ENCODE data around the gene RAB35. TPM values are rescaled to one million over a fixed set of nuclear protein-coding genes. Genes with fewer than 3 reads are reported as not detected.

Gene RAB35
- total RNA-seq, 4 donors from 2014 or later: 17.5 to 28.2 (median 21.9) TPM

GRCh38 chr12:120062976-120063579 is 53.5 kb downstream of the RAB35 start:
- no peak for TF ChIP-seq CTCF (IDR thresholded peaks at IDR 0.05; ENCODE audit: low read depth)

- TF ChIP-seq CTCF (IDR thresholded peaks at IDR 0.05; ENCODE audit: low read depth): no peak
Observed at GRCh38 chr12:120061575-120062214, 54.9 kb downstream of the RAB35 start.

- no peak for TF ChIP-seq CTCF (IDR thresholded peaks at IDR 0.05; ENCODE audit: low read depth)
Observed at GRCh38 chr12:120060717-120061116, 55.8 kb downstream of the RAB35 start.

- no peak for TF ChIP-seq CTCF (IDR thresholded peaks at IDR 0.05; ENCODE audit: low read depth)
Observed at GRCh38 chr12:120060196-120060595, 56.4 kb downstream of the RAB35 start.

- no peak for TF ChIP-seq CTCF (IDR thresholded peaks at IDR 0.05; ENCODE audit: low read depth)
Observed at GRCh38 chr12:120056739-120057138, 59.8 kb downstream of the RAB35 start.

- no peak for TF ChIP-seq CTCF (IDR thresholded peaks at IDR 0.05; ENCODE audit: low read depth)
Observed at GRCh38 chr12:120055231-120056000, 61.1 kb downstream of the RAB35 start.

- TF ChIP-seq CTCF (IDR thresholded peaks at IDR 0.05; ENCODE audit: low read depth): no peak
Observed at GRCh38 chr12:120054293-120054692, 62.3 kb downstream of the RAB35 start.

Measured in subcutaneous adipose tissue (tissue), 4 donors.